NCI-H1105 (cell line): ENCODE results near the gene SRGAP2B.
"Not testable (repeated sequence)": the region's sequence is repeated elsewhere in the genome, so short reads cannot be mapped to it uniquely, and the experiment has no call there.

Experiments used
- DNase-seq: peaks from one replicate; lab custom pipeline; 2025; lab: John Stamatoyannopoulos, UW

The SRGAP2B gene

GRCh38 chr1:145045571-145046273, 49.4 kb downstream of the SRGAP2B start:
- DNase-seq: not testable (repeated sequence)

GRCh38 chr1:145041519-145041918, 53.6 kb downstream of the SRGAP2B start:
- not testable (repeated sequence) for DNase-seq

- not testable (repeated sequence) for DNase-seq
These were observed 59.1 kb downstream of the SRGAP2B start for GRCh38 chr1:145036019-145036418.

- DNase-seq: not testable (repeated sequence)
These were observed 61.6 kb downstream of the SRGAP2B start for GRCh38 chr1:145033523-145033922.

GRCh38 chr1:145027251-145027650, 67.9 kb downstream of the SRGAP2B start:
- DNase-seq: not testable (repeated sequence)

- not testable (repeated sequence) for DNase-seq
These were observed 69.8 kb downstream of the SRGAP2B start for GRCh38 chr1:145025286-145025685.

- not testable (repeated sequence) for DNase-seq
These were observed 72.9 kb downstream of the SRGAP2B start for GRCh38 chr1:145022259-145022658.

GRCh38 chr1:145021749-145022148, 73.4 kb downstream of the SRGAP2B start:
- not testable (repeated sequence) for DNase-seq

DNA sequence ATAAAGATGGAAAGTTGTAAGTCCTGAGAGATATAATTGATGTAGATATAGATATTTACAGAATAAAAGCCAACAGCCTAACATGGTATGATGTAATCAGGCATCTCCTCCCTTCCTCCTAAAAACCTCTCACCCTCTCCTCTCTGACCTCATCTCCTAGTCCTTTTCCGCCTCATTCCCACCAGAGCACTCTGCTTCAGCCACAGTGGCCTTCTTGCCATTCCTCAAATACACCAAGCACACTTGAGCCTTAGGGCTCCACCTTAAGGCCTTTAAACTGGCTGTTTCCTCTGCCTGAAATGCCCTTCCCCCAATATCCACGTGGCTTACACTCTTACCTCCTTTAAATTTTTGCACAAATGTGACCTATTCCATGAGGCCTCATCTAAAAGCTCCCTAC, 75.4 kb downstream of the SRGAP2B start:
- not testable (repeated sequence) for DNase-seq

DNA sequence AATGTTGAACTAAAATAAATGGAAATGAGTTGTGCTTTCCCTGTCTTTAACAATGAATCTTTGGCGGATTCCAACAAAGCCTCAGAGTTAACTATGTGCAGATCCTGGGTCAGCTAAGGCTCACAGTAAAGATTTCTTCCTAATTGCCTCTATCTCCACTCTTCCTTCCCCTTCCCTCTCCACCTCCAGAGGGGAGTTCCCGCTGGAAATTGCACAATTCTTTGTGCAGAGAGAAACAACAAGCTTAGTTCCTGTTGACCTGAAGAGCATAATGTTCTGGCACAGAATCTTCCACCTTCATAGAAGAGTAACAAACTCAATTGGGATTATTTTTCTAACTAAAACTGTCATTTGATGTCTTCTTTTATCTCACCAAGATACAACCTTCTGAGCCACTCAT, 77.4 kb downstream of the SRGAP2B start:
- not testable (repeated sequence) for DNase-seq

- DNase-seq: not testable (repeated sequence)
These were observed 78.7 kb downstream of the SRGAP2B start for GRCh38 chr1:145016492-145016862.

DNA sequence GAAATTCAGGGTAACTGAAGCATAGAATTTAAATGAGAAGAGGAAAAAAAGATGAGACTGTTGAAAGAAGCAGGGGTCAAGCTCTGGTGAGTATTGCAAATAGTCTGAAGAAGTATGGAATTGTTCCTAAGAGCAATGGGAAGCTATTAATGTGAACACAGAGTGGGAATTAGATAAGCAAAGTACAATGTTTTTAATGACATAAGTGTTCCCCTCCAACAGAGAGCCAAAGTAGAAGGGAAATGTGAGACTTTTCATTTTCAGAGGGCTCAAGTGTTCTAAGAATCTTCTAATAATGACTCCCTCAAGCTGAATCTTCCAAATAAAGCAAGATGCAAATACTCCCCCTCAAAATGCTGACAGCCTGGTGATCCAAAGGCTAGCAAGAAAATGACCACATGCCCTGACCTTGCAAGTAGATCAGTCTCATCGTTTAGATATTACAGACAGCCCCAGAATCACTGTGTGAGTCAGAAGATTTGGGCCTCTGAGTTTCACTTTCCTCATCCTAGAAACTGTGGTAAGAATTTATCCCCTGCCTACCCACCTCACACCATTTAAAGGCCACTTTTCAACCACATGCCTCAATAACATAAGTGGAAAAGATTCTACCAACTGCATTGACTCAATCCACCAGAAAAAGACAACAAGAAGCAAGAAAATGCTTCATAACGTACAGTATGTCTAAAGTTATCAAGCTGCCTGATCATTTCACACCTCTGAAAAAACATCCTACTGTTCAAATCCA, 79.2 kb downstream of the SRGAP2B start:
- not testable (repeated sequence) for DNase-seq

DNA sequence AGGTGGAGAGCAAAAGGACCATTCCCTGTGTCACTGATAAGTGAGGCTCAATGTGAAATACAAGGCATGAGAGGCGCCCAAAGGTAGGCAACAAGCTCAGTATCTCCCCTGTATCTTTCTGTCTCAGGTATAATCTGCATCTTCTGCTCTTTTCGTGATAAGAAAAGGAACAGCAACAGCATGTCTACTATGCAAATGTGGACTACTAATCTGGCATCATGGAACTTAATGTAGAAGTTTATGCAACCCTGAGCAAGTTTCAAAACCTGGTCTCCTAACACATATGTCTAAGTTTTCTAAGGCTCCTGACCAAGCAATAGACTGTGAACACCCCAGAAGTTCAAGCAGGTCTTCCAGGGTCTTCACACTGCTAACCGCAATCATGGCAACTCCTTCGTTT, 81.8 kb downstream of the SRGAP2B start:
- not testable (repeated sequence) for DNase-seq

GRCh38 chr1:145011811-145012210, 83.3 kb downstream of the SRGAP2B start:
- DNase-seq: not testable (repeated sequence)

- not testable (repeated sequence) for DNase-seq
These were observed 84.5 kb downstream of the SRGAP2B start for GRCh38 chr1:145010580-145010979.

DNA sequence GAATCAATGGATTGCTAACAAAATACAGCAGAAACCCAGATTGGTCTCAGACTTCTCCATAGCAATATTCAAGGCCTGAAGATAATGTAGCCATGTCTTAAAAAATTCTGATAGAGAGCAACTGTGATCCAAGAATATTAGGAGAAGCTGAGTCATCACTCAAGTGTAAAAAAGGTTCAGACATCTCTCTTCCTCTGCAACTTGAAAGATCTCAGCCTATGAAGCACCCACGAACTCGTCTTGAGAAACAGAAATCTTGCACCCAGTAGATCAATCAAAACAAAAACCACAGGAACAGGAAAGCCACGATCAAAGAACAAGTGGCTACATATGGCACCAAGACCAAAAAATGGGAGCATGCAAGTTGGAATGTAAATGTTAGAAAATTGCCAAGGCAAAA, 85.2 kb downstream of the SRGAP2B start:
- DNase-seq: not testable (repeated sequence)

DNA sequence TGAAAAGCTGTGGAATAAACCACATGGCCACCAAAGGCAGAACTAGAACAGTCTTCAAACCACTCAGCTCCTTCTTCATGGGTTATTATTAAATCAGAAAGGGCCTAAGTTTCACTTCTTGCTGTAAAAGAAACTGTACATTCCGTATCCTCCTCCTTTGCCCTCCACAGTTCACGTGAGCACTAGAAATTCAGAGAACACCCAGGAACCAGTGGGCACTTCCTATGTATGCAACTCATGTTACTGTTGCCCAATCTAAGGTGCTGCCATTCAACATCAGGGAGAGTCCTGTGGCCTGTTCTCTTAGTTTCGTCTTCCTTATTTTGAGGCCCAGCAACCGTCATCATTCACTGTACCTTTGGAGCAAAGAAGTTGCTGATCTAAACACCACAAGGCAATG, 86.7 kb downstream of the SRGAP2B start:
- DNase-seq: not testable (repeated sequence)

DNA sequence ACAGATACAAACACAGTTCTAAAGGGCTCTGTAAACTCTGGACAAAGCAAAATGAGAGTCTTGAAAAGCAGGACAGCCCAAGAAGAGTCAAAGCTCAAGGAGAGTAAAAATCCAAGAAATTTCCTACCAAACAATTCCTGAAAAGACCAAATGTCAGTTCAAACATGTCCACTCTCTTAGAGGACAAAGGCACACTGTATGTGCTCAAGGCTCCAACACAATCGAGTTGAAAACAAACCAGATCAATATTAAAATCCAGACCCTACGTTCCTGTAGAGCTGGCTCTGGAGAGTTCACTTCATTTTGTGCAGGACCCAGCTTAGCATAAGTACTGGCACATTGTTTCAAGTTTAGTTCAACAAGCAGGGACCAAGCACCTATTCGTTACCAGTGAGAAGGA, 90.0 kb downstream of the SRGAP2B start:
- not testable (repeated sequence) for DNase-seq

GRCh38 chr1:145001381-145001780, 93.7 kb downstream of the SRGAP2B start:
- DNase-seq: not testable (repeated sequence)

GRCh38 chr1:145000743-145001326, 94.3 kb downstream of the SRGAP2B start:
- not testable (repeated sequence) for DNase-seq

GRCh38 chr1:145000074-145000742, 94.9 kb downstream of the SRGAP2B start:
- not testable (repeated sequence) for DNase-seq

GRCh38 chr1:144998981-144999273, 96.2 kb downstream of the SRGAP2B start:
- DNase-seq: not testable (repeated sequence)
